Measurements from ENCODE around the gene LRRC14B. TPM values are rescaled to one million over a fixed set of nuclear protein-coding genes. Genes with fewer than 3 reads are reported as not detected.
"Not testable (repeated sequence)": the region's sequence is repeated elsewhere in the genome, so short reads cannot be mapped to it uniquely, and the experiment has no call there.

Gene LRRC14B
- total RNA-seq, 1 donor from 2014 or later = not detected

GRCh38 chr5:228886-229285, 37.6 kb downstream of the LRRC14B start:
- Histone ChIP-seq H3K9me3 (no peaks in the 10 kb centered on the region), H3K27me3 (no peaks in the 10 kb centered on the region), H3K36me3 (peaks cover 0 to 87% of the 10 kb centered on the region in 2 donors), H3K27ac (no peak overlapping the region), H3K4me1 (no peaks in the 10 kb centered on the region), H3K4me3 (no peak overlapping the region)
- TF ChIP-seq POLR2A (IDR thresholded peaks at IDR 0.05) (no peak), POLR2AphosphoS5 (IDR thresholded peaks at IDR 0.05; ENCODE audit: insufficient read depth in 1 of 2, low read depth in 1 of 2) (no peak)
- TF ChIP-seq, protein P1, sequence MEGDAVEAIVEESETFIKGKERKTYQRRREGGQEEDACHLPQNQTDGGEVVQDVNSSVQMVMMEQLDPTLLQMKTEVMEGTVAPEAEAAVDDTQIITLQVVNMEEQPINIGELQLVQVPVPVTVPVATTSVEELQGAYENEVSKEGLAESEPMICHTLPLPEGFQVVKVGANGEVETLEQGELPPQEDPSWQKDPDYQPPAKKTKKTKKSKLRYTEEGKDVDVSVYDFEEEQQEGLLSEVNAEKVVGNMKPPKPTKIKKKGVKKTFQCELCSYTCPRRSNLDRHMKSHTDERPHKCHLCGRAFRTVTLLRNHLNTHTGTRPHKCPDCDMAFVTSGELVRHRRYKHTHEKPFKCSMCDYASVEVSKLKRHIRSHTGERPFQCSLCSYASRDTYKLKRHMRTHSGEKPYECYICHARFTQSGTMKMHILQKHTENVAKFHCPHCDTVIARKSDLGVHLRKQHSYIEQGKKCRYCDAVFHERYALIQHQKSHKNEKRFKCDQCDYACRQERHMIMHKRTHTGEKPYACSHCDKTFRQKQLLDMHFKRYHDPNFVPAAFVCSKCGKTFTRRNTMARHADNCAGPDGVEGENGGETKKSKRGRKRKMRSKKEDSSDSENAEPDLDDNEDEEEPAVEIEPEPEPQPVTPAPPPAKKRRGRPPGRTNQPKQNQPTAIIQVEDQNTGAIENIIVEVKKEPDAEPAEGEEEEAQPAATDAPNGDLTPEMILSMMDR (IDR thresholded peaks at IDR 0.05) = no peak
- DNase-seq (ENCODE audit: extremely low spot score in 2 of 2) = no peak
- intact Hi-C loops (cut with DNase I) = loop anchor here (2.0 kb wide), 1 partner anchor 28 kb away; no protein-coding TSS in a partner anchor

DNA sequence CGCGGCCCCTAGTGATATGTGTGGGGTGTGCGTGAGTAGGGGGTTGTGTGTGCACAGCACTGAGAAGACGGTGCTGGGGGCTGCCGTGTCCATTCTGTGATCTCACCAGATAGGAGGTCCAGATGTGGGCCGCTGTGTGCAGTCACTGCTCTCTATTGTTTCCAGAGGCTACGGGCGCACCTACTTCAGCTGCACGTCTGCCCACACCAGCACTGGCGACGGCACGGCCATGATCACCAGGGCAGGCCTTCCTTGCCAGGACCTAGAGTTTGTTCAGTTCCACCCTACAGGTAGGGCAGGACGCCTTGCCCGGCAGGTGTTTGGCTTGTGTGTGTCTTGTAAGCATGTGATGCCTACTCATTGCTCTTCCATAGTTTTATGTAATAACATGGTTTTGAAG, 39.4 kb downstream of the LRRC14B start:
- H3K36me3 ChIP-seq = peaks cover 0 to 87% of the 10 kb centered on the region in 2 donors
- no peak for DNase-seq (ENCODE audit: extremely low spot score in 2 of 2)
- intact Hi-C loops (cut with DNase I) = no loop called here
- no peak overlapping the region for H3K27ac ChIP-seq
- no peaks in the 10 kb centered on the region for H3K4me1 ChIP-seq
- no peaks in the 10 kb centered on the region for H3K27me3 ChIP-seq
- H3K4me3 ChIP-seq = no peak overlapping the region
- H3K9me3 ChIP-seq = no peaks in the 10 kb centered on the region
- TF ChIP-seq, protein P1 (IDR thresholded peaks at IDR 0.05) = no peak
- no peak for TF ChIP-seq POLR2AphosphoS5 (IDR thresholded peaks at IDR 0.05; ENCODE audit: insufficient read depth in 1 of 2, low read depth in 1 of 2)
- no peak for TF ChIP-seq POLR2A (IDR thresholded peaks at IDR 0.05)

- Histone ChIP-seq H3K27me3 (no peaks in the 10 kb centered on the region), H3K27ac (no peak overlapping the region), H3K9me3 (no peaks in the 10 kb centered on the region), H3K4me3 (no peak overlapping the region), H3K4me1 (no peaks in the 10 kb centered on the region), H3K36me3 (peaks cover 0 to 84% of the 10 kb centered on the region in 2 donors)
- DNase-seq (ENCODE audit: extremely low spot score in 2 of 2) = no peak
- intact Hi-C loops (cut with DNase I) = no loop called here
- TF ChIP-seq, protein P1 (IDR thresholded peaks at IDR 0.05) = no peak
- TF ChIP-seq POLR2A (IDR thresholded peaks at IDR 0.05) (no peak), POLR2AphosphoS5 (IDR thresholded peaks at IDR 0.05; ENCODE audit: insufficient read depth in 1 of 2, low read depth in 1 of 2) (no peak)
These were observed 40.4 kb downstream of the LRRC14B start for GRCh38 chr5:231661-232060.

DNA sequence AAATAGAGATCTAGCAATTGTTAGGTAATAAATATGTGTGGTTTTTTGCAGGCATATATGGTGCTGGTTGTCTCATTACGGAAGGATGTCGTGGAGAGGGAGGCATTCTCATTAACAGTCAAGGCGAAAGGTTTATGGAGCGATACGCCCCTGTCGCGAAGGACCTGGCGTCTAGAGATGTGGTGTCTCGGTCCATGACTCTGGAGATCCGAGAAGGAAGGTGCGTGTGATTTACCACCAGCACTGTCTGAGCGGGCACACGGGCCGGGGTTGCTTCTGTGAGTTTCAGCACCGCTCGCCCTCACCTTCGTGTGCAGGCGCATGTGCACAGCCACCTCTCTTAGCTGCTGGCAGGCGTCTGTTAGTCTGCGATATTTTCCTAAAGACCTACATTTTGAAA, 42.1 kb downstream of the LRRC14B start:
- H3K4me1 ChIP-seq; H3K27me3 ChIP-seq; intact Hi-C loops (cut with DNase I); H3K4me3 ChIP-seq; DNase-seq (ENCODE audit: extremely low spot score in 2 of 2); H3K27ac ChIP-seq; H3K9me3 ChIP-seq: not testable (repeated sequence)
- peaks cover 0 to 76% of the 10 kb centered on the region in 2 donors for H3K36me3 ChIP-seq

- peaks cover 0 to 69% of the 10 kb centered on the region in 2 donors for H3K36me3 ChIP-seq
- H3K27me3 ChIP-seq = no peaks in the 10 kb centered on the region
- no peaks in the 10 kb centered on the region for H3K9me3 ChIP-seq
- no peaks in the 10 kb centered on the region for H3K4me1 ChIP-seq
- TF ChIP-seq POLR2A (IDR thresholded peaks at IDR 0.05) = no peak
- TF ChIP-seq POLR2AphosphoS5 (IDR thresholded peaks at IDR 0.05; ENCODE audit: insufficient read depth in 1 of 2, low read depth in 1 of 2) = no peak
- TF ChIP-seq, protein P1 (IDR thresholded peaks at IDR 0.05) = no peak
- no peak for DNase-seq (ENCODE audit: extremely low spot score in 2 of 2)
- no peak overlapping the region for H3K4me3 ChIP-seq
- no peak overlapping the region for H3K27ac ChIP-seq
- intact Hi-C loops (cut with DNase I) = no loop called here
These were observed 43.2 kb downstream of the LRRC14B start for GRCh38 chr5:234450-234849.

- H3K9me3 ChIP-seq; intact Hi-C loops (cut with DNase I); H3K4me1 ChIP-seq; H3K27ac ChIP-seq; H3K4me3 ChIP-seq; DNase-seq (ENCODE audit: extremely low spot score in 2 of 2); H3K27me3 ChIP-seq: not testable (repeated sequence)
- H3K36me3 ChIP-seq = peaks cover 0 to 71% of the 10 kb centered on the region in 2 donors
These were observed 44.2 kb downstream of the LRRC14B start for GRCh38 chr5:235527-235926.

GRCh38 chr5:237931-238330, 46.6 kb downstream of the LRRC14B start:
- DNase-seq (ENCODE audit: extremely low spot score in 2 of 2); H3K9me3 ChIP-seq; H3K4me3 ChIP-seq; H3K4me1 ChIP-seq; H3K27me3 ChIP-seq; intact Hi-C loops (cut with DNase I); H3K27ac ChIP-seq: not testable (repeated sequence)
- H3K36me3 ChIP-seq = peaks cover 0 to 77% of the 10 kb centered on the region in 2 donors

DNA sequence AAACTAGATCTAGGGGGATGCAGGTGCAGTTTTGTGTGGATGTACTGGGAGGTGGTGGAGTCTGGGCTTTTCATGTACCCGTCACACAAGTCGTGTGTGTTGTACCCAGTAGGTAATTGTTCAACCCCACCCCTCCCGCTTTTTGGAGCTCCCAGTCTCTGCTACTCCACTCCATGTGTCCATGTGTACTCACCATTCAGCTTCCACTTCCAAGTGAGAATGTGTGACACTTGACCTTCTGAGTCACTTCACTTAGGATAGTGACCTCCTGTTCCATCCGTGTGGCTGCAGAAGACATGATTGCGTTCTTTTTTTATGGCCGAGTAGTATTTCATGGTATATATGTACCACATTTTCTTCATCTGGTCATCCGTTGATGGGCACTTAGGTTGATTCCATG, 49.3 kb downstream of the LRRC14B start:
- not testable (repeated sequence) for H3K4me1 ChIP-seq; H3K4me3 ChIP-seq; H3K9me3 ChIP-seq; H3K27me3 ChIP-seq; H3K27ac ChIP-seq; DNase-seq (ENCODE audit: extremely low spot score in 2 of 2)
- intact Hi-C loops (cut with DNase I) = loop anchor here (5.0 kb wide), 1 partner anchor 1837 kb away; no protein-coding TSS in a partner anchor
- peaks cover 0 to 60% of the 10 kb centered on the region in 2 donors for H3K36me3 ChIP-seq

DNA sequence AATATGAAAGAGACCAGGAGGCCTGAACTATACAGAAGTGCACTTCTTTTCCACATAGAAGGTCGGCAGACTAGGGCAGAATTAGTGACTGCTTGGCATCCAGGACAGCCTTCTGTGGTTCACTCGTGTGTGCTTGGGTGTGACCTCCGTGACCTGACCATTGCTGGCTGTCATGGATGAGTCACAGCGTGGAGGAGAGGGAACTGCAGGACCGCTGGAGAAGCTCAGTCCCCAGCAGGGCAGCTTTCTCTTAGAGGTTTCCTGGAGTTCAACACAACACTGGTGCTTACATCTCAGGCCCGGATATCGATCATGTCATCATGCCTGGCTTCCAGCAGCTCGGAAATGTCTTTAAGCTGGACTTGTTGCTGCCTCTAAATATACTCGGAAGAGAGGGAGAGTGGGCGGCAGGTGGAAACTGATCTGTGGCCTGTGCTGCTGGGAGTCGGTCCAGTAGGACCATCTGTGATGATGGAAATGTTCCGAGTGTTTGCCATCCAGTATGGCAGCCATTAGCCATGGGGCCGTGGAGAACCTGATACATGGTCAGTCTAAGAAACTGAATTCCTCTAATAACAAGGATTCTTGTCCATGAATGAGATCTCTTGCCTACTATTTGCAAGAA, 49.9 kb downstream of the LRRC14B start:
- H3K4me1 ChIP-seq; DNase-seq (ENCODE audit: extremely low spot score in 2 of 2); H3K27me3 ChIP-seq; H3K4me3 ChIP-seq; H3K9me3 ChIP-seq; H3K27ac ChIP-seq: not testable (repeated sequence)
- peaks cover 0 to 58% of the 10 kb centered on the region in 2 donors for H3K36me3 ChIP-seq
- intact Hi-C loops (cut with DNase I) = loop anchor here (5.0 kb wide), 1 partner anchor 1836 kb away; no protein-coding TSS in a partner anchor

Measured in vagina (tissue), 2 donors.